Fibroblast of pulmonary artery (primary cell): Measurements from ENCODE around the gene ASB2.

Source experiments
- DNase-seq: peaks from one replicate; pipeline ENCODE4 v3.0.0-alpha.2; 2010; ENCODE audit warnings: low read depth
- H3K4me3 ChIP-seq: replicated peaks from 2 replicates; pipeline ENCODE4 v1.5.1; 2011; ENCODE audit warnings: low read depth, mild to moderate bottlenecking, control low read depth, low read length, moderate library complexity
- CTCF ChIP-seq: IDR thresholded peaks from 2 replicates; pipeline ENCODE4 v1.5.1; 2011; ENCODE audit warnings: mild to moderate bottlenecking, control low read depth, low read length, inconsistent platforms; ENCODE audit errors: missing control alignments

ASB2 gene

GRCh38 chr14:93981316-93982229 lies 5.2 kb upstream of the ASB2 start:
- no peak overlapping the region for H3K4me3 ChIP-seq
- no peak for TF ChIP-seq CTCF
- DNase-seq, result no peak

- TF ChIP-seq CTCF, result no peak
- DNase-seq, result no peak
Measured at GRCh38 chr14:93980456-93981201, 4.3 kb upstream of the ASB2 start.

GRCh38 chr14:93978735-93979134 lies 2.4 kb upstream of the ASB2 start:
- TF ChIP-seq CTCF, result no peak
- no peak for DNase-seq
- no peak overlapping the region for H3K4me3 ChIP-seq

More at GRCh38 chr14:93980456-93981201, 4.3 kb upstream of the ASB2 start:
- no peak overlapping the region for H3K4me3 ChIP-seq

GRCh38 chr14:93977790-93978581 lies 1.6 kb upstream of the ASB2 start:
- no peak overlapping the region for H3K4me3 ChIP-seq
- TF ChIP-seq CTCF, result no peak
- DNase-seq, result no peak

GRCh38 chr14:93977171-93977570 lies 801 bp upstream of the ASB2 start:
- DNase-seq, result no peak
- no peak overlapping the region for H3K4me3 ChIP-seq

More at GRCh38 chr14:93977171-93977570, 801 bp upstream of the ASB2 start:
- TF ChIP-seq CTCF, result no peak
